Lung (tissue), 12 donors: ENCODE results near the gene ADAMTS9. TPM values are rescaled to one million over a fixed set of nuclear protein-coding genes. Genes with fewer than 3 reads are reported as not detected.
A peak's percentile ranks its signal among the peaks of the same experiment; 100 is the strongest.

Experiments
- ATAC-seq: fragments of 200-7000 bp; cut with Tn5 transposase; one replicate; pipeline ENCODE4 v1.9.1; 2020; ENCODE audit warnings: moderate number of reproducible peaks; ENCODE audit not compliant: insufficient read depth, low FRiP score
- DNase-seq, 3 donors: peaks; one replicate each; pipeline ENCODE4 v3.0.0-alpha.2; 2013 to 2017
- H3K27ac ChIP-seq, 2 donors: one replicate each; pipeline ENCODE4 v1.5.1; 2013; ENCODE audit warnings: mild to moderate bottlenecking in 2 of 2, moderate library complexity in 2 of 2, control low read depth in 1 of 2, inconsistent platforms in 1 of 2, low read depth in 1 of 2, low read length in 1 of 2
- H3K27me3 ChIP-seq, 3 donors: one replicate each; pipeline ENCODE4 v1.5.1; 2013; ENCODE audit warnings: low read length in 2 of 3; ENCODE audit not compliant: control insufficient read depth in 3 of 3, insufficient read depth in 3 of 3
- H3K36me3 ChIP-seq, 4 donors: one replicate each; pipeline ENCODE4 v1.5.1; 2013; ENCODE audit warnings: low read length in 4 of 4, mild to moderate bottlenecking in 1 of 4, moderate library complexity in 1 of 4; ENCODE audit not compliant: control insufficient read depth in 4 of 4, insufficient read depth in 4 of 4
- H3K4me1 ChIP-seq, 5 donors: one replicate each; pipeline ENCODE4 v1.5.1; 2013; ENCODE audit warnings: low read length in 5 of 5, mild to moderate bottlenecking in 2 of 5, moderate library complexity in 1 of 5; ENCODE audit not compliant: control insufficient read depth in 5 of 5, insufficient read depth in 5 of 5
- H3K4me3 ChIP-seq: one replicate; pipeline ENCODE4 v1.5.1; 2013; ENCODE audit warnings: mild to moderate bottlenecking, control low read depth, moderate library complexity
- H3K9ac ChIP-seq, 2 donors: one replicate each; pipeline ENCODE4 v1.5.1; 2013; ENCODE audit warnings: low read length in 2 of 2, control low read depth in 1 of 2; ENCODE audit not compliant: insufficient read depth in 1 of 2
- H3K9me3 ChIP-seq, 4 donors: one replicate each; pipeline ENCODE4 v1.5.1; 2013; ENCODE audit warnings: low read length in 3 of 4, mild to moderate bottlenecking in 1 of 4, moderate library complexity in 1 of 4; ENCODE audit not compliant: control insufficient read depth in 4 of 4, insufficient read depth in 3 of 4
- WGBS, 2 donors: extraction: QIAGEN DNeasy Blood & Tissue Kit; methylation state at CpG; one replicate each; pipeline ENCODE4 v1.1.7; 2013; 5-methylcytosine and 5-hydroxymethylcytosine counted together
- polyA plus RNA-seq, 2 donors: library from polyadenylated mRNA; stranded (reverse); fragments of 200-250 nt; gene quantifications; one replicate each; pipeline ENCODE4 v1.2.1, GENCODE V29; 2013
- total RNA-seq, 2 donors: library from RNA; depleted of rRNA in 1 of 2; stranded (reverse); fragments of >200 nt in 1 of 2; gene quantifications; one replicate each; pipeline ENCODE4 v1.2.1, GENCODE V29; 2014 to 2021
- TF ChIP-seq, protein P1 (sequence below): IDR thresholded peaks from 2 replicates; pipeline ENCODE4 v1.5.1; 2012; ENCODE audit warnings: mild to moderate bottlenecking; ENCODE audit errors: control extremely low read depth, extremely low read depth
- donor health status: control.
- donor health status: control.
- donor health status: Bipolar disorder and iron deficiency.
- donor health status: healthy.
- donor health status: DM: yes; HTN: yes; CAD: no.

Gene ADAMTS9
- total and polyA plus RNA-seq, 4 donors = 29.9 to 75.6 (median 42.9) TPM

DNA sequence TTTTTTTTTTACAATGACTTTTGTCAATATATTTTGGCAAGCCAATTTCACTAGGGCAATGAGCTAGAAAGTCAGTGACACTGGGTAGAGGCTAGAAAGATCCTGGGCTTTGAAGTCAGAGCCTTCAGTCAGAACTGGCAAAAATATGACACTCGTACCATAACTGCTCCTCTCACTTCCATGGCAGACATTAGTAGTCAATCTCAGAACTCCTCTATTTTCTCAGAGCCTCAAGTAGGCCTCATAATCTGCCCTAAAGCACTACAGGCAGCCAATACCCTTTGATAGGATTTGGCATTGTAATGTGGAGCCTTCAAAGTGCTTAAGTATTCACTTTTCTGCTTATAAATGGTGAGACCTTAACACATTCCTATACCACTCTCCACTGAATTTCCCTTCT, 67.8 kb downstream of the ADAMTS9 start:
- DNase-seq (no peak), ATAC-seq (no peak)
- H3K9ac ChIP-seq = no peak overlapping the region
- peaks cover 0 to 5% (median 0%) of the 10 kb centered on the region in 5 donors for H3K4me1 ChIP-seq
- WGBS, 2 donors = 84 to 89% methylated on average over 1 of the region's 1 CpG
- no peak overlapping the region for H3K4me3 ChIP-seq
- no peaks in the 10 kb centered on the region for H3K9me3 ChIP-seq
- no peaks in the 10 kb centered on the region for H3K27me3 ChIP-seq
- peak overlapping the region in 1 of 2 donors; percentile 33 for H3K27ac ChIP-seq
- TF ChIP-seq, protein P1, sequence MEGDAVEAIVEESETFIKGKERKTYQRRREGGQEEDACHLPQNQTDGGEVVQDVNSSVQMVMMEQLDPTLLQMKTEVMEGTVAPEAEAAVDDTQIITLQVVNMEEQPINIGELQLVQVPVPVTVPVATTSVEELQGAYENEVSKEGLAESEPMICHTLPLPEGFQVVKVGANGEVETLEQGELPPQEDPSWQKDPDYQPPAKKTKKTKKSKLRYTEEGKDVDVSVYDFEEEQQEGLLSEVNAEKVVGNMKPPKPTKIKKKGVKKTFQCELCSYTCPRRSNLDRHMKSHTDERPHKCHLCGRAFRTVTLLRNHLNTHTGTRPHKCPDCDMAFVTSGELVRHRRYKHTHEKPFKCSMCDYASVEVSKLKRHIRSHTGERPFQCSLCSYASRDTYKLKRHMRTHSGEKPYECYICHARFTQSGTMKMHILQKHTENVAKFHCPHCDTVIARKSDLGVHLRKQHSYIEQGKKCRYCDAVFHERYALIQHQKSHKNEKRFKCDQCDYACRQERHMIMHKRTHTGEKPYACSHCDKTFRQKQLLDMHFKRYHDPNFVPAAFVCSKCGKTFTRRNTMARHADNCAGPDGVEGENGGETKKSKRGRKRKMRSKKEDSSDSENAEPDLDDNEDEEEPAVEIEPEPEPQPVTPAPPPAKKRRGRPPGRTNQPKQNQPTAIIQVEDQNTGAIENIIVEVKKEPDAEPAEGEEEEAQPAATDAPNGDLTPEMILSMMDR = no peak
- H3K36me3 ChIP-seq = peaks cover 8 to 53% (median 26%) of the 10 kb centered on the region in 4 donors

DNA sequence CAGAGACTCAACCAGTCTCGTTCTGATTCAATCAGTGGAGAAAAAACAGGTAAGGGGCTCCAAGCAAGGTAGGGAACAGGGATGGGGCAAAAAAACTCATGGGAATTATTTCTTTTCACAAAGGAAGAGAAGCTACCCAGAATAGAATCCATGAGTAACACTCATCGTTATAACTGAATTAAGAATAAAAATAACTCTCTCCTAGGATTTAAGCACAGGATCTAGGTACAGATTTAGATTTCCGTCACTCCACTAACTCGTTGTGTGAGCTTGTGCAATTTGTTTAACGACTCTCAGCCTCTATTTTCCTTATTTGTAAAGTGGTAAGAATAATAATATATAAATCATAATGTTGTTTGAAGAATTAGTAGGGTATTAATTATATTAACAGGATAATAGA, 68.6 kb downstream of the ADAMTS9 start:
- H3K9me3 ChIP-seq = no peaks in the 10 kb centered on the region
- H3K36me3 ChIP-seq = peaks cover 8 to 56% (median 29%) of the 10 kb centered on the region in 4 donors
- H3K27ac ChIP-seq = no peak overlapping the region
- TF ChIP-seq, protein P1 = no peak
- WGBS, 2 donors = 83 to 89% methylated on average over 5 of the region's 5 CpGs
- no peaks in the 10 kb centered on the region for H3K27me3 ChIP-seq
- no peak overlapping the region for H3K4me3 ChIP-seq
- DNase-seq (no peak), ATAC-seq (no peak)
- H3K9ac ChIP-seq = no peak overlapping the region
- H3K4me1 ChIP-seq = peaks cover 0 to 7% (median 0%) of the 10 kb centered on the region in 5 donors

- H3K9me3 ChIP-seq = no peaks in the 10 kb centered on the region
- peaks cover 7 to 46% (median 27%) of the 10 kb centered on the region in 4 donors for H3K36me3 ChIP-seq
- H3K4me1 ChIP-seq = peaks cover 0 to 7% (median 3%) of the 10 kb centered on the region in 5 donors
- DNase-seq (no peak), ATAC-seq (no peak)
- H3K27me3 ChIP-seq = no peaks in the 10 kb centered on the region
- WGBS, 2 donors = 55 to 57% methylated on average over 2 of the region's 2 CpGs
- no peak overlapping the region for H3K9ac ChIP-seq
- TF ChIP-seq, protein P1 = no peak
- H3K27ac ChIP-seq = peak overlapping the region in 1 of 2 donors; percentile 22
- no peak overlapping the region for H3K4me3 ChIP-seq
Observed at GRCh38 chr3:64617610-64618009, 70.2 kb downstream of the ADAMTS9 start.

DNA sequence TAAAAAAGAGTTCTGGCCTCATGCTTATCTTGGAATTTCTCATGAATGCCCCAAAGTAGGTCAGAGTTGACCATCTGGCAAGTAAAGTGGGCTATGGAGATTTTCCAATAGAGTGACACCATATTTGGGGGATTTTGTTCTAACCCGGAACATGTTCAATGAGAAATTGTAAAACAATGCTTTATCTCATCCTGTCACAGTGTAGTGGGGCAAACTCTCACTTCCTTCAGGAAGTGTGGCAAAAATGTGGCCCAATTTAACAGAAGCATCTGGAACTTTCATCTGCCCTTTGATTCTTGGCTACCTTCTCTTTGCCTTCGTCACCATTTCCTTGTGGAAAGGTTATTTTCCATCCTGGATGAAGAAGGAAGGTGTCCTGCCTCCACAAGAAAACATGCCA, 70.8 kb downstream of the ADAMTS9 start:
- Histone ChIP-seq H3K4me3 (no peak overlapping the region), H3K9ac (no peak overlapping the region), H3K36me3 (peaks cover 7 to 40% (median 27%) of the 10 kb centered on the region in 4 donors), H3K27ac (no peak overlapping the region), H3K27me3 (no peaks in the 10 kb centered on the region), H3K9me3 (no peaks in the 10 kb centered on the region), H3K4me1 (peaks cover 0 to 13% (median 6%) of the 10 kb centered on the region in 5 donors)
- DNase-seq (peak in 2 of 3 donors; percentile 34 to 50), ATAC-seq (no peak)
- WGBS, 2 donors = 26 to 51% methylated on average over 2 of the region's 2 CpGs
- TF ChIP-seq, protein P1 = no peak
